ENCODE measurements around the gene TIMM23.
"Not testable (repeated sequence)": the region's sequence is repeated elsewhere in the genome, so short reads cannot be mapped to it uniquely, and the experiment has no call there.

TIMM23 gene

GRCh38 chr10:45997557-45997956 is 25.3 kb downstream of the TIMM23 start:
- no peak for DNase-seq (ENCODE audit: low read depth in 2 of 2)

- no peak for DNase-seq (ENCODE audit: low read depth in 2 of 2)
Observed at GRCh38 chr10:45997994-45998763, 25.9 kb downstream of the TIMM23 start.

DNA sequence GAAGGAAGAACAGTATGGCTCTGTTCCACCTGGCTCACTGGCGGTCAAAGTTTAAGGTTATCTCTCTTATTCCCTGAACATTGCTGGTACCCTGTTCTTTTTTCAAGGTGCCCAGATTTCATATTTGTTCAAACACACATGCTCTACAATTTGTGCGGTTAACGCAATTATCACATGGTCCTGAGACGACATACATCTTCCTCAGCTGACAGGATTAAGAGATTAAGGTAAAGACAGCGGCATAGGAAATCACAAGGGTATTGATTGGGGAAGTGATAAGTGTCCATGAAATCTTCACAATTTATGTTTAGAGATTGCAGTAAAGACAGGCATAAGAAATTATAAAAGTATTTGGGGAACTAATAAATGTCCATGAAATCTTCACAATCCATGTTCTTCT is 27.7 kb downstream of the TIMM23 start:
- not testable (repeated sequence) for DNase-seq (ENCODE audit: low read depth in 2 of 2)

DNA sequence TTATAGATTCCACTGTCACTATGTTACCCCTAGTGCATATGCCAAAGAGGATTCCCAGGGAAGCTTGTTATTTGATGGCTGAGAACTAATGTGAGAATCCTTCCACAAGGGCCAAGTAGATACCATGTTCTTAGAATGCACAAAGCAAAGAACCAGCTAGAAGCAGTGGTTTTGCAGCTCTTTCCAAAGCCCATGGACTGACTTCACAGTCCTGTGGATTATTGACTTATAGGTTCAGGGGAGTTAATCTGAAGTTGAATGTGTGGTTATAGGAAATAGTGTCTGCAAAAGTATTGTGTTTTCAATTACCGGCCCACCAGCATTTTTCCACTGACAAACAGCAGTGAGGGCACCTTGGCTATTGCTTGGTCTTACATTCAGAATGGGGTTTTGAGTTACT is 28.2 kb downstream of the TIMM23 start:
- no peak for DNase-seq (ENCODE audit: low read depth in 2 of 2)

DNA sequence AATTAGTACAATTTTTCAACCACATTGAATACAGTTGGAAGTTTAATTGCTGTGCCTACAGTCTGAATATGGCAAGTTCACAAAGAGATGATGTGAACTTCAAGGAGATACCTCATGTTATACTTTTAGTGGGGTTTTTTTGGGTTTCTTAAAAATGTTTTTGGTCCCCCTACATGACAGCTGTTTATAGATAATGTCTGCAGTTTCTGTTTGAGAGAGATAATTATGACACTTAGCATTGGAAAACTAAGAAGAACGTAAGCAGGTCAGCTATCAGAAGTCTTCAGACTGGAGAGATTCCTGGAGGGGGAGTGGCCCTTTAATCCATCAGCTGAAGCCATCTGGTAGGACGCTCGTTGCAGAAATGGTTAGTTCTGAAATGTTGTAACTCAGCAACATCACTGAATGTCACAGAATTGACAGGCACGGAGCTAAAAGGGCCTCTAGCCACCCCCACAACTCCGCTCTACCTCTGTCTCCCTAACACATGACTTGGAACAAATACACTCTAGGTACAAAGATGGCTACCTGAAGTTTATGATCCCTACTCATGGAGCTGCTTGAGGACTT is 29.0 kb downstream of the TIMM23 start:
- no peak for DNase-seq (ENCODE audit: low read depth in 2 of 2)

GRCh38 chr10:46002189-46002687 is 29.9 kb downstream of the TIMM23 start:
- DNase-seq (ENCODE audit: low read depth in 2 of 2), result not testable (repeated sequence)

DNA sequence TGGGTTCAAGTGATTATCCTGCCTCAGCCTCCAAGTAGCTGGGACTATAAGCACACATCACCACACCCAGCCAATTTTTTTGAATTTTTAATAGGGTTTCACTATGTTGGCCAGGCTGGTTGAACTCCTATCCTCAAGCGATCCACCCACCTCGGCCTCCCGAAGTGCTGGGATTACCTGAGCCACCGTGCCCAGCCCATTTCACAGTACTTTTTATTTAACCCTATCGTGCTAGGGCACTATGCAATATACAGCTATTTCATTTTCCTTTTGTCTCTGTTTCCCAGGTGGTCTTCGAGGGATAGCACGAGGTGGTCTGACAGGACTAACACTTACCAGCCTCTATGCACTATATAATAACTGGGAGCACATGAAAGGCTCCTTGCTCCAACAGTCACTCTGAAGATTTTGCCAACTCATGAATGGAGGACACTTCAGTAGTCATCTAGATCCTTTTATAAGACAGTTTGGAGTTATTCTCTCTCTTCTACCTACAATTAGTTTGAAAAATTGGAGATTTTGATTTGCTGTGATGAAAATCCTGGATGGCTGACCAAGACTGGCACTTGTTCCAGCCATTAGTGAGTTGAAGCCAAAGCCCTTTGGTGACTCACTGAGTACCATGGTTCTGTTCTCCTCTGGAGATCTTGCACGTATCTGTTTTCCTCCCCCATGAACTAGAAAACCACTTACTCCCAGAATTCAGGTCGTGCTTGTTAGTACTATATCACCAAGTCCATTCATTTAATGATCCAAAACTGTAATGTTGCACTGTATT is 30.8 kb downstream of the TIMM23 start:
- DNase-seq (ENCODE audit: low read depth in 2 of 2), result no peak

- DNase-seq (ENCODE audit: low read depth in 2 of 2), result no peak
Observed at GRCh38 chr10:46004963-46005362, 32.7 kb downstream of the TIMM23 start.

- no peak for DNase-seq (ENCODE audit: low read depth in 2 of 2)
Observed at GRCh38 chr10:46005383-46005782, 33.1 kb downstream of the TIMM23 start.

GRCh38 chr10:46006219-46006618 is 33.9 kb downstream of the TIMM23 start:
- no peak for DNase-seq (ENCODE audit: low read depth in 2 of 2)

GRCh38 chr10:46012746-46013145 is 40.5 kb downstream of the TIMM23 start:
- no peak for DNase-seq (ENCODE audit: low read depth in 2 of 2)

DNA sequence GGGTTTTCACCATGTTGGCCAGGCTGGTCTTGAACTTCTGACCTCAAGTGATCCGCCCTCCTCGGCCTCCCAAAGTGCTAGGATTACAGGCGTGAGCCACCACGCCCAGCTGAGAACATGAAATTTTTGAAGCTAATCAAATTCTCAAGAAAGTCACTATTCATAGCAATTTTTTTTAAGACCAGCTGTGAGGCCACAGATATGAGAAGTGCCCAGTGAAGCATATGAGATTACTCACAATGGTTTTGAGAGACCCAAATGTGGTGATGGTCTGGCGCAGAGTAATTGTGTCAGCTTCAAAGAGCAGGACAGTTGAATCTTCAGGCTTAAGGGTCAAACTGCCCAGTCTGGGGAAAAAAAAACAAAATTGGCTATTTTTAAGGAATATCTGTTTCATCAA is 41.9 kb downstream of the TIMM23 start:
- DNase-seq (ENCODE audit: low read depth in 2 of 2), result no peak

DNA sequence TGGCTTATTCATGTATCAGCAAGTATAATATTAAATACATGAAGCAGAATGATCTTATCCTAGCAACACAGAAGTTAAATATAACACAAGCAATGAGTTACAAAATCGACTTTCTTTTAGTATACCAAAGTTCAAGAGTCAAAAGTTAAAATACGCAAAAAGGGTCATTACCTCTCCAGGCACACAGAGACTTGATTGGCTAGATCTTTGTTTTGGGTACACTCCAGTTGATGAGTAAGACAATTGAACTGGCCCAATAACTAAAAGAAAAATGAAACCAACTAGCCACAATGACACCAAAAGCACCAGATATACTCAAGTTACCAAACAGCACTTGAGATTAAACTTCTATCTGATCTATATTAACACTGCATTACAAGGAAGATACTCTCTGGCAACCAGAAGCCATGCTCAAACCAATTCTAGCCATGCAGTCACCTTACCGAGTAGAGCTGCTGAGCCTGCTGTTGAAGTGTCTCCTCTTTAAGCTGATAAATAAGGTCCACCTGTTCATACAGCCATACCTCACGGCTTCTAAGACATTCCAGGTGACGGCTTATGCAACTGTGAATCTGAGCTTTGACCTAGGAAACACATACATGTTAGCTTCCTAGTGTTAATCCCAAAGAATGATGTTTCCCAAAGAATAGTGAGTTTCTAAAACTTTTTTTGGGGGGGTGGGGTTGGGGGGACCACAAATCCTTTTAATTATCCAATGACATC is 42.6 kb downstream of the TIMM23 start:
- DNase-seq (ENCODE audit: low read depth in 2 of 2), result no peak

- DNase-seq (ENCODE audit: low read depth in 2 of 2), result no peak
Observed at GRCh38 chr10:46016190-46016589, 43.9 kb downstream of the TIMM23 start.

- no peak for DNase-seq (ENCODE audit: low read depth in 2 of 2)
Observed at GRCh38 chr10:46016811-46017210, 44.5 kb downstream of the TIMM23 start.

- DNase-seq (ENCODE audit: low read depth in 2 of 2), result no peak
Observed at GRCh38 chr10:46017733-46018132, 45.4 kb downstream of the TIMM23 start.

DNA sequence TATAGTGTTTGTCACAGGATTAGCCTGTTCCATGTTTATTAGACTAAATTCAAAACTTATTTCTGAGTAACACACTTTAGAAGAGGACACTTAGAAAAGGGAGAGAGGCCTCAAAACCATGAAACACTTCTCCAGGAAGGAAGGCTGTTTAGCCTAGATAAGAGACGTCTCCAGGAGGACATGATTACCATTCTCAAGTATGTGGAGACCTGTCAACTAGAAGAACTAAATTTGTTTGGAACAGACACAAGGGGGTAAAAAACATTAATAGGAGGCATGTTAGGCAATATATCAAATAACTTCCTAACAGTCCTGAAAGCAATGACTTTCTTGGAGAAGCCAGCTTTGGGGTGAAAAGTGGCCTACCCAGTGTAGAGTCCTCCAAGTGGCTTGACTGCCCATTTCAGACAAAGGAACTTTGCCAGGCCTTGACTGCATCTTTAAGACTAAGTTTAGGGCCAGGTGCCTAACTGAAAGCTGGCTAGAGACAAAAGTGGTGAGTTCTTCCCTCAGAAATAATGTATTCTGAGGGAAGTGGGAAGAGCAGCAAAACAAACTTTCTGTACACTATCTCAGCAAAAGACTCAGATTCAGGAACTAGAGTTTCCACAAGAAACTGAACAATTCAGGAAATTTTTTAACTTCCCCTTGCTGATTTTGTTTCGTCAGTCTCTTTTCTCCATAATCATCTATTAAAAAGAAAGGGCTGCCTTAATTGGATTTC is 46.3 kb downstream of the TIMM23 start:
- no peak for DNase-seq (ENCODE audit: low read depth in 2 of 2)

DNA sequence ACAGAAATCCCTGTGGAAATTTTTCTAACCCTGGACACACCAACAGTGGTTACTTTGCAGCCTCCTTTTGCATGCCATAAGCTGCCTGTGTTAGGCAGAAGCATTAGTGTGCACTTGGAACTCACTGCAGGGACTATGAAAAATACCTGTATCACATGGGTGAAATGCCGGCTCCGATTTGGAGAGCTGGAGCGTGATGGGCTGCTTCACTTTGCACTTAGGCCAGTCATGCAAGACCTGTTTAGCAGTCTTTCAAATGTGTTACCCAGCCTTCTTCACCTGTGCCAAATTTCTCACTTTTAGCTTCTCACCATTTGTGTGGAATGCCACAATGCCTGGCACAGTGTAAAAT is 46.9 kb downstream of the TIMM23 start:
- DNase-seq (ENCODE audit: low read depth in 2 of 2), result no peak

DNA sequence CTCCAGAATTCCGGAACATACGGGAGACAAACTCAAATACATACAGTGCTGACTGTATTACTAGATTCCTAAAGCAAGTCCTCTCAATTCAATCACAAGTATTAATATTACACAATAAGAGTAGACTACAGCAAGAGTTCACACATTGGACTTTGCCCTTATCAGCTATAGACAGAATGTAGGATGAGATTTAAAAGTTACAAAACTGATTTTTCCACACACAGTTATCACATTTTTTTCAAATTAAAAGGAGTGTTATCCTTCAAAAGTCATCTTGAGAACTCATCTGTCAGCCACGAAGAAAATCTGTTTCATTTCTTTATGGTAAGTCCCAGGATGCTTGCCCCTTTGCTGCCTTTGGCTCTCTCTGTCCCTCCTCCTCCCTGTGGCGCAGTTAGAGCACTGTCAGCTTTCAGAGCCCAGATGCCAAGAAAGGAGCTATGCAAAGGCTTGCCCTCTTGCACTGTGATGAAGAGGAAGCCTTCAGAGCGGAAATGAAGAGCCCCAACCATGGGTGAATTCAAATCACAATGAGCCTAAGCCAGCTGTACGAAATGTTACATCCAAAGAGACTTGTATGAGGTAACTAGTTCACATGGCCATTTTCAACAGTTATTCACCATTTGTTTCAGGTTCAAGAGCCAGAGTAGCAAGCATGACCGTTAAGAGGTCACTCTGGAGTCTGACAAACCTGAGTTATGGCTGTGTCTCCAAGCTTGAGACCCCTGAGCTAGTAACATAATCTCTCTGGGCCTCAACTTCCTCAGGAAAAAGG is 47.5 kb downstream of the TIMM23 start:
- no peak for DNase-seq (ENCODE audit: low read depth in 2 of 2)

- no peak for DNase-seq (ENCODE audit: low read depth in 2 of 2)
Observed at GRCh38 chr10:46020344-46020657, 48.0 kb downstream of the TIMM23 start.
